ENCODE measurements around the gene ZNF862. TPM values are rescaled to one million over a fixed set of nuclear protein-coding genes. Genes with fewer than 3 reads are reported as not detected.

Gene ZNF862
- total and polyA plus RNA-seq, 2 experiments from 2014 or later = 8.9 to 22.6 TPM

- Histone ChIP-seq H3K4me1 (ENCODE audit: low read depth) (no peaks in the 10 kb centered on the region), H3K27me3 (no peaks in the 10 kb centered on the region), H3K36me3 (no peaks in the 10 kb centered on the region), H3K4me3 (no peak overlapping the region), H3K9me3 (ENCODE audit: low read depth) (no peaks in the 10 kb centered on the region), H3K27ac (no peak overlapping the region)
- no peak for TF ChIP-seq CTCF (IDR thresholded peaks at IDR 0.05; ENCODE audit: low read depth, low read length)
- DNase-seq (ENCODE audit: low read depth in 1 of 2, low spot score in 1 of 2) = no peak
Observed at GRCh38 chr7:149867762-149868622, 29.8 kb downstream of the ZNF862 start.

GRCh38 chr7:149868623-149869290, 30.6 kb downstream of the ZNF862 start:
- no peak overlapping the region for H3K27ac ChIP-seq
- no peak overlapping the region for H3K4me3 ChIP-seq
- no peak for TF ChIP-seq CTCF (IDR thresholded peaks at IDR 0.05; ENCODE audit: low read depth, low read length)
- H3K27me3 ChIP-seq = no peaks in the 10 kb centered on the region
- peak in 1 of 2 donors; percentile 36 for DNase-seq (ENCODE audit: low read depth in 1 of 2, low spot score in 1 of 2)
- no peaks in the 10 kb centered on the region for H3K4me1 ChIP-seq (ENCODE audit: low read depth)
- no peaks in the 10 kb centered on the region for H3K36me3 ChIP-seq
- no peaks in the 10 kb centered on the region for H3K9me3 ChIP-seq (ENCODE audit: low read depth)

GRCh38 chr7:149869291-149869650, 31.1 kb downstream of the ZNF862 start:
- no peak for DNase-seq (ENCODE audit: low read depth in 1 of 2, low spot score in 1 of 2)
- H3K4me1 ChIP-seq (ENCODE audit: low read depth) = no peaks in the 10 kb centered on the region
- TF ChIP-seq CTCF (IDR thresholded peaks at IDR 0.05; ENCODE audit: low read depth, low read length) = no peak
- no peaks in the 10 kb centered on the region for H3K9me3 ChIP-seq (ENCODE audit: low read depth)
- H3K36me3 ChIP-seq = no peaks in the 10 kb centered on the region
- H3K27me3 ChIP-seq = peaks cover 1% of the 10 kb centered on the region
- no peak overlapping the region for H3K4me3 ChIP-seq
- H3K27ac ChIP-seq = no peak overlapping the region

- no peak for TF ChIP-seq CTCF (IDR thresholded peaks at IDR 0.05; ENCODE audit: low read depth, low read length)
- no peaks in the 10 kb centered on the region for H3K9me3 ChIP-seq (ENCODE audit: low read depth)
- H3K36me3 ChIP-seq = no peaks in the 10 kb centered on the region
- H3K4me1 ChIP-seq (ENCODE audit: low read depth) = no peaks in the 10 kb centered on the region
- H3K27ac ChIP-seq = no peak overlapping the region
- H3K27me3 ChIP-seq = peaks cover 7% of the 10 kb centered on the region
- no peak overlapping the region for H3K4me3 ChIP-seq
- no peak for DNase-seq (ENCODE audit: low read depth in 1 of 2, low spot score in 1 of 2)
Observed at GRCh38 chr7:149869867-149870266, 31.7 kb downstream of the ZNF862 start.

GRCh38 chr7:149870274-149870673, 32.1 kb downstream of the ZNF862 start:
- DNase-seq (ENCODE audit: low read depth in 1 of 2, low spot score in 1 of 2) = no peak

More at GRCh38 chr7:149870274-149870673, 32.1 kb downstream of the ZNF862 start:
- H3K9me3 ChIP-seq (ENCODE audit: low read depth) = no peaks in the 10 kb centered on the region
- H3K27me3 ChIP-seq = peaks cover 11% of the 10 kb centered on the region
- no peak overlapping the region for H3K27ac ChIP-seq
- H3K4me3 ChIP-seq = no peak overlapping the region
- no peaks in the 10 kb centered on the region for H3K4me1 ChIP-seq (ENCODE audit: low read depth)
- H3K36me3 ChIP-seq = no peaks in the 10 kb centered on the region
- TF ChIP-seq CTCF (IDR thresholded peaks at IDR 0.05; ENCODE audit: low read depth, low read length) = no peak

Measured in cardiac muscle cell (in vitro differentiated cells and primary cell).